ENCODE results near the gene XRRA1.

XRRA1 gene

DNA sequence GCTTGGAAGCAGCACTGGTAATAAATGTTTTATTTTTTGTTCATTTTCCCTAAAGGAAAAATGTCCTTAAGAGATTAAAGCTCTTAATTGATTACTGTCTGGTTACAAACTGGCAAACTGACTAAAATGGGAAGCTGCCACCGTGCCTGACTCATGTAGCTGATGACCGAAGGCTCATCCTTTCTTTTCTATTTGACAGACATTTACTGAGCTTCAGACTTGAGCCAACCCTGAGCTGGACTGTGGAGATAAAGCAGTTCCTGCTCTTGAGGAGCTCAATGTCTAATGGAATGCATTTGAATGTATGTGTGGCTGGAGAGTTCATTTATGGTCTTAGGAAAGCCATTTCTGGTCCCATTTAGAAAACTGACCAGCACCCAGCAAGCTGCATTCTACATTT, 108.9 kb downstream of the XRRA1 start:
- no peak overlapping the region for H3K27ac ChIP-seq (ENCODE audit: extremely low read depth, low read depth, low read length)
- H3K36me3 ChIP-seq (ENCODE audit: control insufficient read depth in 2 of 2, insufficient read depth in 1 of 2, low read length in 2 of 2) = peaks cover 0 to 83% of the 10 kb centered on the region in 2 experiments; a peak in 1 of 3 replicates
- CTCF ChIA-PET = interaction anchor here (0.5 kb wide), 1 partner anchor 480 kb away, joined by 4 read pairs; no protein-coding TSS in a partner anchor
- POLR2A ChIA-PET = no interaction called here
- no peak overlapping the region for H3K4me3 ChIP-seq (ENCODE audit: low read depth, low read length)
- TF ChIP-seq ZNF175 (tag by site-specific recombination; IDR thresholded peaks at IDR 0.05) (no peak), ZEB2 (tag by site-specific recombination; IDR thresholded peaks at IDR 0.05) (no peak), SP2 (tag by site-specific recombination; IDR thresholded peaks at IDR 0.05) (no peak), ZFP37 (tag by site-specific recombination; IDR thresholded peaks at IDR 0.05) (no peak), ZNF560 (tag by site-specific recombination; IDR thresholded peaks at IDR 0.05; ENCODE audit: borderline replicate concordance) (no peak), SP3 (tag by site-specific recombination; IDR thresholded peaks at IDR 0.05) (no peak), ZNF843 (tag by site-specific recombination; IDR thresholded peaks at IDR 0.05) (no peak)
- TF ChIP-seq, protein P1, sequence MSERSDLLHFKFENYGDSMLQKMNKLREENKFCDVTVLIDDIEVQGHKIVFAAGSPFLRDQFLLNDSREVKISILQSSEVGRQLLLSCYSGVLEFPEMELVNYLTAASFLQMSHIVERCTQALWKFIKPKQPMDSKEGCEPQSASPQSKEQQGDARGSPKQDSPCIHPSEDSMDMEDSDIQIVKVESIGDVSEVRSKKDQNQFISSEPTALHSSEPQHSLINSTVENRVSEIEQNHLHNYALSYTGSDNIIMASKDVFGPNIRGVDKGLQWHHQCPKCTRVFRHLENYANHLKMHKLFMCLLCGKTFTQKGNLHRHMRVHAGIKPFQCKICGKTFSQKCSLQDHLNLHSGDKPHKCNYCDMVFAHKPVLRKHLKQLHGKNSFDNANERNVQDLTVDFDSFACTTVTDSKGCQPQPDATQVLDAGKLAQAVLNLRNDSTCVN (tag by site-specific recombination; optimal IDR thresholded peaks at IDR 0.05) = no peak
- H3K9me3 ChIP-seq (ENCODE audit: control insufficient read depth, insufficient read depth, low read depth, low read length) = no peaks in the 10 kb centered on the region
- no peaks in the 10 kb centered on the region for H3K4me1 ChIP-seq (ENCODE audit: control insufficient read depth, insufficient read depth, low read length)

DNA sequence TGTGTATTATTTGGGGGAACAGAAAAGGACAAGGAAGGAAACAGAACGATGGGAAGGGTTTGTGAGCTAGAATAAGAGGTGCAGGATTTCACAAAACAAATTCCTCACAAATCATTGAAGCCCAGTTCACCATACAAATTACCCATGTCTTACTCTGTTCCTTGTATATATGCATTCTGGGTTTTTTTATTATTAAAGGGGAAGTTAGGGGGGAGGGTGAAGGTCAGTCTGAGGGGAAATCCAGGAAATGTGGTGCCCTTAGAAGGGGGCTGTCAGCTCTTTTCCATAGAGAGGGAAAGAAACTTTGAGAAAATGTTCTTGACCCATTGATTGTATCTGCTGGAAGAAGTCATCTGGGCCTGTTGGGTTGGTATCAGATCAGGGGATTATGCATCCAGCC, 109.4 kb downstream of the XRRA1 start:
- Histone ChIP-seq H3K36me3 (ENCODE audit: control insufficient read depth in 2 of 2, insufficient read depth in 1 of 2, low read length in 2 of 2) (peaks cover 0 to 83% of the 10 kb centered on the region in 2 experiments; a peak in 1 of 3 replicates), H3K4me3 (ENCODE audit: low read depth, low read length) (no peak overlapping the region), H3K27ac (ENCODE audit: extremely low read depth, low read depth, low read length) (no peak overlapping the region), H3K4me1 (ENCODE audit: control insufficient read depth, insufficient read depth, low read length) (no peaks in the 10 kb centered on the region), H3K9me3 (ENCODE audit: control insufficient read depth, insufficient read depth, low read depth, low read length) (no peaks in the 10 kb centered on the region)
- no peak for TF ChIP-seq KLF10 (tag by site-specific recombination; IDR thresholded peaks at IDR 0.05)
- no peak for TF ChIP-seq SETDB1 (IDR thresholded peaks at IDR 0.05; ENCODE audit: insufficient read length, low read length)
- no peak for TF ChIP-seq ZBTB17 (tag by site-specific recombination; IDR thresholded peaks at IDR 0.05)
- TF ChIP-seq, protein P2, sequence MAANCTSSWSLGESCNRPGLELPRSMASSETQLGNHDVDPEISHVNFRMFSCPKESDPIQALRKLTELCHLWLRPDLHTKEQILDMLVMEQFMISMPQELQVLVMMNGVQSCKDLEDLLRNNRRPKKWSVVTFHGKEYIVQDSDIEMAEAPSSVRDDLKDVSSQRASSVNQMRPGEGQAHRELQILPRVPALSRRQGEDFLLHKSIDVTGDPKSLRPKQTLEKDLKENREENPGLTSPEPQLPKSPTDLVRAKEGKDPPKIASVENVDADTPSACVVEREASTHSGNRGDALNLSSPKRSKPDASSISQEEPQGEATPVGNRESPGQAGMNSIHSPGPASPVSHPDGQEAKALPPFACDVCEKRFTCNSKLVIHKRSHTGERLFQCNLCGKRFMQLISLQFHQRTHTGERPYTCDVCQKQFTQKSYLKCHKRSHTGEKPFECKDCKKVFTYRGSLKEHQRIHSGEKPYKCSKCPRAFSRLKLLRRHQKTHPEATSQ (tag by site-specific recombination; IDR thresholded peaks at IDR 0.05) = no peak
- no peak for TF ChIP-seq ZNF792 (tag by site-specific recombination; IDR thresholded peaks at IDR 0.05)
- TF ChIP-seq GLIS1 (tag by site-specific recombination; IDR thresholded peaks at IDR 0.05) = no peak
- TF ChIP-seq ZNF529 (tag by site-specific recombination; IDR thresholded peaks at IDR 0.05; ENCODE audit: insufficient replicate concordance) = no peak
- TF ChIP-seq ZNF221 (tag by site-specific recombination; IDR thresholded peaks at IDR 0.05; ENCODE audit: borderline replicate concordance) = no peak
- TF ChIP-seq ZNF16 (tag by site-specific recombination; IDR thresholded peaks at IDR 0.05; ENCODE audit: low read depth) = no peak
- no peak for TF ChIP-seq ZNF292 (tag by site-specific recombination; IDR thresholded peaks at IDR 0.05; ENCODE audit: borderline replicate concordance, low read depth)
- no peak for TF ChIP-seq ZNF324 (tag by site-specific recombination; IDR thresholded peaks at IDR 0.05)
- TF ChIP-seq, protein P3, sequence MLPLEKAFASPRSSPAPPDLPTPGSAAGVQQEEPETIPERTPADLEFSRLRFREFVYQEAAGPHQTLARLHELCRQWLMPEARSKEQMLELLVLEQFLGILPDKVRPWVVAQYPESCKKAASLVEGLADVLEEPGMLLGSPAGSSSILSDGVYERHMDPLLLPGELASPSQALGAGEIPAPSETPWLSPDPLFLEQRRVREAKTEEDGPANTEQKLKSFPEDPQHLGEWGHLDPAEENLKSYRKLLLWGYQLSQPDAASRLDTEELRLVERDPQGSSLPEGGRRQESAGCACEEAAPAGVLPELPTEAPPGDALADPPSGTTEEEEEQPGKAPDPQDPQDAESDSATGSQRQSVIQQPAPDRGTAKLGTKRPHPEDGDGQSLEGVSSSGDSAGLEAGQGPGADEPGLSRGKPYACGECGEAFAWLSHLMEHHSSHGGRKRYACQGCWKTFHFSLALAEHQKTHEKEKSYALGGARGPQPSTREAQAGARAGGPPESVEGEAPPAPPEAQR (tag by site-specific recombination; IDR thresholded peaks at IDR 0.05) = no peak
- ChIA-PET CTCF (interaction anchor here (0.5 kb wide), 1 partner anchor 481 kb away, joined by 4 read pairs; no protein-coding TSS in a partner anchor), POLR2A (no interaction called here)

All from HEK293 (cell line).